ENCODE data around the gene OR9Q1. TPM values are rescaled to one million over a fixed set of nuclear protein-coding genes. Genes with fewer than 3 reads are reported as not detected.

The OR9Q1 gene
- total and polyA plus RNA-seq, 2 of the 8 experiments (the other 6 are each of a cell fraction or from before 2014, with no cell fraction given) = not detected

DNA sequence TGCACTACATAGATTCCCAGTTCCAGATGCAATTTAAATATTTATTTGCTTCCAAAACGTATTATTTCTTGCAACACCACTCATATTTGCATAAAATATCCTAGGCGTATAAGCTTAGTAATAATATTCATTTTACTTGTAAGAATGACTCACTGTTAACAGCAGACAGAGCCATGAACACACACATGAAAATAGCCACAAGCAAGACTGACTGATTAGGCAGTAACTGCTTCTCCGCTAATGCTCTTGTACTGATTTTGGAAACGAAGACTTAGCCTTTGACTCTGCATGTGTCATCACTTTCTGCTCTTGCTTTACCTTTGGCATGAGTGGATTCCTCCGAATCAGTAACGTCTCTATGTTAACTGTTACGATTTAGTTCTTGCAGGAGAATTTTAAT, 199.0 kb downstream of the OR9Q1 start:
- Histone ChIP-seq H4K91ac (replicated peaks; ENCODE audit: insufficient read length, low read length) (no peak overlapping the region), H3K9me3 (ENCODE audit: insufficient read depth in 2 of 2, low read depth in 1 of 2, low read length in 1 of 2) (peaks cover 10 to 26% of the 10 kb centered on the region in 2 experiments; a peak in 2 of 4 replicates), H3K23me2 (ENCODE audit: low read depth, low read length) (no peaks in the 10 kb centered on the region), H3K27ac (ENCODE audit: low read depth, low read length) (no peak overlapping the region), H3K56ac (replicated peaks; ENCODE audit: insufficient read length, low read depth, low read length) (no peak overlapping the region), H3K4me2 (ENCODE audit: insufficient read depth in 1 of 2, low read depth in 2 of 2, low read length in 2 of 2) (no peak overlapping the region), H4K5ac (ENCODE audit: insufficient read length, low read depth, low read length) (no peak overlapping the region), H2BK15ac (ENCODE audit: low read length) (no peak overlapping the region), H3K4me3 (ENCODE audit: extremely low read depth in 1 of 4, insufficient read depth in 2 of 4, low read depth in 3 of 4, low read length in 4 of 4) (no peak overlapping the region), H3K4me1 (replicated peaks in 1 of 4; ENCODE audit: control insufficient read depth in 3 of 4, insufficient read depth in 4 of 4, low read length in 3 of 4) (no peaks in the 10 kb centered on the region), H3K79me1 (ENCODE audit: low read depth, low read length) (no peaks in the 10 kb centered on the region), H2AFZ (ENCODE audit: low read length) (no peak overlapping the region), H4K20me1 (replicated peaks in 1 of 2; ENCODE audit: control insufficient read depth in 1 of 2, insufficient read depth in 2 of 2, low read length in 2 of 2) (no peaks in the 10 kb centered on the region), H3K9ac (replicated peaks in 1 of 4; ENCODE audit: extremely low read depth in 1 of 4, low read depth in 3 of 4, low read length in 3 of 4) (no peak overlapping the region), H2BK5ac (ENCODE audit: low read depth, low read length) (no peak overlapping the region), H3K23ac (ENCODE audit: insufficient read length) (no peak overlapping the region), H2BK120ac (replicated peaks; ENCODE audit: low read depth, low read length) (no peak overlapping the region), H3K27me3 (replicated peaks in 1 of 4; ENCODE audit: control insufficient read depth in 3 of 4, extremely low read depth in 1 of 4, insufficient read depth in 3 of 4, low read length in 3 of 4) (no peaks in the 10 kb centered on the region), H3K18ac (ENCODE audit: extremely low read depth, low read length) (no peak overlapping the region), H2BK20ac (ENCODE audit: low read length) (no peak overlapping the region), H2AK5ac (ENCODE audit: low read depth, low read length) (no peak overlapping the region), H3K14ac (ENCODE audit: insufficient read length) (no peak overlapping the region), H3K79me2 (ENCODE audit: control insufficient read depth in 1 of 2, insufficient read depth in 2 of 2, low read length in 2 of 2) (no peaks in the 10 kb centered on the region), H3K4ac (replicated peaks; ENCODE audit: insufficient read length, low read depth, low read length) (no peak overlapping the region), H4K8ac (ENCODE audit: extremely low read depth, insufficient read depth, low read length) (no peak overlapping the region), H3K36me3 (ENCODE audit: control insufficient read depth in 2 of 4, insufficient read depth in 4 of 4, low read length in 3 of 4) (no peaks in the 10 kb centered on the region), H2BK12ac (ENCODE audit: low read depth, low read length) (no peak overlapping the region)
- FAIRE-seq = no peak
- CTCF ChIA-PET (ENCODE audit: partially characterized antibody) = no interaction called here
- POLR2A ChIA-PET (ENCODE audit: partially characterized antibody) = no interaction called here
- WGBS, 2 experiments (ENCODE audit: extremely low coverage in 1 of 2, insufficient coverage in 1 of 2, insufficient read length in 1 of 2, insufficient replicate concordance in 2 of 2, low coverage in 1 of 2, low lambda C conversion rate in 2 of 2, missing lambda C conversion rate in 1 of 2) = 77% methylated on average over 7 of the region's 7 CpGs; no CpG with 5 or more reads in 1 of the 2 experiments
- DNase-seq (ENCODE audit: low read depth in 1 of 2, low spot score in 2 of 2) = no peak
- TF ChIP-seq ZNF274 (IDR thresholded peaks at IDR 0.05; ENCODE audit: borderline replicate concordance, extremely low read depth, low read length) = no peak
- no peak for TF ChIP-seq FOSL1 (IDR thresholded peaks at IDR 0.05; ENCODE audit: insufficient read depth, low read depth, low read length)
- no peak for TF ChIP-seq SP4 (IDR thresholded peaks at IDR 0.05; ENCODE audit: low read length)
- TF ChIP-seq CREB1 (IDR thresholded peaks at IDR 0.05) = no peak
- TF ChIP-seq EP300 (IDR thresholded peaks at IDR 0.05; ENCODE audit: borderline replicate concordance in 1 of 2, low read depth in 2 of 2, low read length in 2 of 2) = no peak
- no peak for TF ChIP-seq MAX (IDR thresholded peaks at IDR 0.05)
- TF ChIP-seq KDM1A (IDR thresholded peaks at IDR 0.05; ENCODE audit: borderline replicate concordance, low read length) = no peak
- TF ChIP-seq SP1 (IDR thresholded peaks at IDR 0.05; ENCODE audit: low read depth, low read length) = no peak
- no peak for TF ChIP-seq POU5F1 (IDR thresholded peaks at IDR 0.05; ENCODE audit: low read depth, low read length)
- TF ChIP-seq, protein P1, sequence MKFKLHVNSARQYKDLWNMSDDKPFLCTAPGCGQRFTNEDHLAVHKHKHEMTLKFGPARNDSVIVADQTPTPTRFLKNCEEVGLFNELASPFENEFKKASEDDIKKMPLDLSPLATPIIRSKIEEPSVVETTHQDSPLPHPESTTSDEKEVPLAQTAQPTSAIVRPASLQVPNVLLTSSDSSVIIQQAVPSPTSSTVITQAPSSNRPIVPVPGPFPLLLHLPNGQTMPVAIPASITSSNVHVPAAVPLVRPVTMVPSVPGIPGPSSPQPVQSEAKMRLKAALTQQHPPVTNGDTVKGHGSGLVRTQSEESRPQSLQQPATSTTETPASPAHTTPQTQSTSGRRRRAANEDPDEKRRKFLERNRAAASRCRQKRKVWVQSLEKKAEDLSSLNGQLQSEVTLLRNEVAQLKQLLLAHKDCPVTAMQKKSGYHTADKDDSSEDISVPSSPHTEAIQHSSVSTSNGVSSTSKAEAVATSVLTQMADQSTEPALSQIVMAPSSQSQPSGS (IDR thresholded peaks at IDR 0.05; ENCODE audit: low read length) = no peak
- TF ChIP-seq TAF1 (IDR thresholded peaks at IDR 0.05; ENCODE audit: low read depth, low read length) = no peak
- TF ChIP-seq SRF (IDR thresholded peaks at IDR 0.05; ENCODE audit: low read depth, low read length) = no peak
- TF ChIP-seq TBP (IDR thresholded peaks at IDR 0.05; ENCODE audit: low read depth, low read length) = no peak
- no peak for TF ChIP-seq SP2 (IDR thresholded peaks at IDR 0.05; ENCODE audit: low read length)
